ENCODE data around the gene JADE3.

JADE3 gene

GRCh38 chrX:46912098-46912602 lies at the start of gene JADE3:
Gene JADE3 (plus strand): TSS chrX:46912421. CDS start chrX:46984895, 72,474 bp downstream.
- H3K36me3 ChIP-seq (ENCODE audit: insufficient read depth, low read length), result no peaks in the 10 kb centered on the region
- H3K4me3 ChIP-seq (ENCODE audit: low read length), result peak within 1 kb of the TSS; percentile 77
- H3K4me1 ChIP-seq (ENCODE audit: insufficient read depth, low read length), result peaks cover 7% of the 10 kb centered on the region
- no peaks in the 10 kb centered on the region for H3K9me3 ChIP-seq (ENCODE audit: low read length)
- no peaks in the 10 kb centered on the region for H3K27me3 ChIP-seq (ENCODE audit: insufficient read depth, low read length)
- peak within 1 kb of the TSS; percentile 79 for H2AFZ ChIP-seq (ENCODE audit: low read depth, low read length)

GRCh38 chrX:46863072-46863471 lies 49.1 kb upstream of the JADE3 start:
- Histone ChIP-seq H3K4me1 (ENCODE audit: insufficient read depth, low read length) (no peaks in the 10 kb centered on the region), H3K9me3 (ENCODE audit: low read length) (no peaks in the 10 kb centered on the region), H2AFZ (ENCODE audit: low read depth, low read length) (no peak overlapping the region), H3K27me3 (ENCODE audit: insufficient read depth, low read length) (no peaks in the 10 kb centered on the region), H3K36me3 (ENCODE audit: insufficient read depth, low read length) (peaks cover 2% of the 10 kb centered on the region), H3K4me3 (ENCODE audit: low read length) (no peak overlapping the region)

GRCh38 chrX:46864606-46865005 lies 47.6 kb upstream of the JADE3 start:
- Histone ChIP-seq H3K4me3 (ENCODE audit: low read length) (no peak overlapping the region), H3K9me3 (ENCODE audit: low read length) (no peaks in the 10 kb centered on the region), H2AFZ (ENCODE audit: low read depth, low read length) (no peak overlapping the region), H3K4me1 (ENCODE audit: insufficient read depth, low read length) (no peaks in the 10 kb centered on the region), H3K36me3 (ENCODE audit: insufficient read depth, low read length) (peaks cover 2% of the 10 kb centered on the region), H3K27me3 (ENCODE audit: insufficient read depth, low read length) (no peaks in the 10 kb centered on the region)

GRCh38 chrX:46865281-46865680 lies 46.9 kb upstream of the JADE3 start:
- Histone ChIP-seq H3K4me1 (ENCODE audit: insufficient read depth, low read length) (no peaks in the 10 kb centered on the region), H3K36me3 (ENCODE audit: insufficient read depth, low read length) (peaks cover 2% of the 10 kb centered on the region), H3K27me3 (ENCODE audit: insufficient read depth, low read length) (no peaks in the 10 kb centered on the region), H2AFZ (ENCODE audit: low read depth, low read length) (no peak overlapping the region), H3K9me3 (ENCODE audit: low read length) (no peaks in the 10 kb centered on the region), H3K4me3 (ENCODE audit: low read length) (no peak overlapping the region)

- H2AFZ ChIP-seq (ENCODE audit: low read depth, low read length), result no peak overlapping the region
- H3K36me3 ChIP-seq (ENCODE audit: insufficient read depth, low read length), result no peaks in the 10 kb centered on the region
These were observed 45.5 kb upstream of the JADE3 start for GRCh38 chrX:46866726-46867125.

GRCh38 chrX:46873746-46874145 lies 38.5 kb upstream of the JADE3 start:
- H3K4me1 ChIP-seq (ENCODE audit: insufficient read depth, low read length), result no peaks in the 10 kb centered on the region
- H3K36me3 ChIP-seq (ENCODE audit: insufficient read depth, low read length), result no peaks in the 10 kb centered on the region
- H3K9me3 ChIP-seq (ENCODE audit: low read length), result no peaks in the 10 kb centered on the region
- H2AFZ ChIP-seq (ENCODE audit: low read depth, low read length), result no peak overlapping the region
- H3K27me3 ChIP-seq (ENCODE audit: insufficient read depth, low read length), result no peaks in the 10 kb centered on the region
- H3K4me3 ChIP-seq (ENCODE audit: low read length), result no peak overlapping the region

More at GRCh38 chrX:46866726-46867125, 45.5 kb upstream of the JADE3 start:
- no peaks in the 10 kb centered on the region for H3K27me3 ChIP-seq (ENCODE audit: insufficient read depth, low read length)
- no peaks in the 10 kb centered on the region for H3K9me3 ChIP-seq (ENCODE audit: low read length)
- H3K4me1 ChIP-seq (ENCODE audit: insufficient read depth, low read length), result no peaks in the 10 kb centered on the region
- no peak overlapping the region for H3K4me3 ChIP-seq (ENCODE audit: low read length)

- H3K27me3 ChIP-seq (ENCODE audit: insufficient read depth, low read length), result no peaks in the 10 kb centered on the region
- H3K4me1 ChIP-seq (ENCODE audit: insufficient read depth, low read length), result no peaks in the 10 kb centered on the region
- no peak overlapping the region for H2AFZ ChIP-seq (ENCODE audit: low read depth, low read length)
- peaks cover 2% of the 10 kb centered on the region for H3K36me3 ChIP-seq (ENCODE audit: insufficient read depth, low read length)
- no peaks in the 10 kb centered on the region for H3K9me3 ChIP-seq (ENCODE audit: low read length)
- H3K4me3 ChIP-seq (ENCODE audit: low read length), result no peak overlapping the region
These were observed 35.3 kb upstream of the JADE3 start for GRCh38 chrX:46876901-46877300.

GRCh38 chrX:46882266-46882665 lies 30.0 kb upstream of the JADE3 start:
- Histone ChIP-seq H3K36me3 (ENCODE audit: insufficient read depth, low read length) (peaks cover 2% of the 10 kb centered on the region), H3K27me3 (ENCODE audit: insufficient read depth, low read length) (no peaks in the 10 kb centered on the region), H3K4me1 (ENCODE audit: insufficient read depth, low read length) (no peaks in the 10 kb centered on the region), H3K9me3 (ENCODE audit: low read length) (no peaks in the 10 kb centered on the region), H3K4me3 (ENCODE audit: low read length) (no peak overlapping the region), H2AFZ (ENCODE audit: low read depth, low read length) (no peak overlapping the region)

GRCh38 chrX:46884799-46885198 lies 27.4 kb upstream of the JADE3 start:
- Histone ChIP-seq H3K9me3 (ENCODE audit: low read length) (no peaks in the 10 kb centered on the region), H3K36me3 (ENCODE audit: insufficient read depth, low read length) (peaks cover 2% of the 10 kb centered on the region), H3K27me3 (ENCODE audit: insufficient read depth, low read length) (no peaks in the 10 kb centered on the region), H3K4me3 (ENCODE audit: low read length) (no peak overlapping the region), H3K4me1 (ENCODE audit: insufficient read depth, low read length) (no peaks in the 10 kb centered on the region), H2AFZ (ENCODE audit: low read depth, low read length) (no peak overlapping the region)

GRCh38 chrX:46898207-46898606 lies 14.0 kb upstream of the JADE3 start:
- peaks cover 4% of the 10 kb centered on the region for H3K4me1 ChIP-seq (ENCODE audit: insufficient read depth, low read length)
- H3K27me3 ChIP-seq (ENCODE audit: insufficient read depth, low read length), result no peaks in the 10 kb centered on the region
- no peaks in the 10 kb centered on the region for H3K9me3 ChIP-seq (ENCODE audit: low read length)
- no peak overlapping the region for H3K4me3 ChIP-seq (ENCODE audit: low read length)
- H3K36me3 ChIP-seq (ENCODE audit: insufficient read depth, low read length), result no peaks in the 10 kb centered on the region
- no peak overlapping the region for H2AFZ ChIP-seq (ENCODE audit: low read depth, low read length)

GRCh38 chrX:46903458-46904242 lies 8.6 kb upstream of the JADE3 start:
- Histone ChIP-seq H3K27me3 (ENCODE audit: insufficient read depth, low read length) (no peaks in the 10 kb centered on the region), H2AFZ (ENCODE audit: low read depth, low read length) (no peak overlapping the region), H3K9me3 (ENCODE audit: low read length) (no peaks in the 10 kb centered on the region)

GRCh38 chrX:46904626-46905025 lies 7.6 kb upstream of the JADE3 start:
- H2AFZ ChIP-seq (ENCODE audit: low read depth, low read length), result no peak overlapping the region
- no peak overlapping the region for H3K4me3 ChIP-seq (ENCODE audit: low read length)
- no peaks in the 10 kb centered on the region for H3K27me3 ChIP-seq (ENCODE audit: insufficient read depth, low read length)
- H3K9me3 ChIP-seq (ENCODE audit: low read length), result no peaks in the 10 kb centered on the region
- no peaks in the 10 kb centered on the region for H3K4me1 ChIP-seq (ENCODE audit: insufficient read depth, low read length)
- H3K36me3 ChIP-seq (ENCODE audit: insufficient read depth, low read length), result no peaks in the 10 kb centered on the region

More at GRCh38 chrX:46903458-46904242, 8.6 kb upstream of the JADE3 start:
- H3K4me1 ChIP-seq (ENCODE audit: insufficient read depth, low read length), result no peaks in the 10 kb centered on the region
- peak overlapping the region; percentile 49 for H3K4me3 ChIP-seq (ENCODE audit: low read length)
- H3K36me3 ChIP-seq (ENCODE audit: insufficient read depth, low read length), result no peaks in the 10 kb centered on the region

- no peaks in the 10 kb centered on the region for H3K36me3 ChIP-seq (ENCODE audit: insufficient read depth, low read length)
- no peak overlapping the region for H3K4me3 ChIP-seq (ENCODE audit: low read length)
- H3K4me1 ChIP-seq (ENCODE audit: insufficient read depth, low read length), result peaks cover 7% of the 10 kb centered on the region
- H3K27me3 ChIP-seq (ENCODE audit: insufficient read depth, low read length), result no peaks in the 10 kb centered on the region
- H2AFZ ChIP-seq (ENCODE audit: low read depth, low read length), result no peak overlapping the region
- no peaks in the 10 kb centered on the region for H3K9me3 ChIP-seq (ENCODE audit: low read length)
These were observed 1.8 kb upstream of the JADE3 start for GRCh38 chrX:46910415-46910814.

All from neuron (in vitro differentiated cells).